Stimulated activated naive CD8-positive, alpha-beta T cell treated with anti-CD3 and anti-CD28 coated beads, Interleukin-15, Interleukin-2, amounts not matched to agents 100 ng/mL and 50 ng/mL, for 24 hours (primary cell): ENCODE measurements around the gene SHQ1.
A peak's percentile ranks its signal among the peaks of the same experiment; 100 is the strongest.
"Not testable (repeated sequence)": the region's sequence is repeated elsewhere in the genome, so short reads cannot be mapped to it uniquely, and the experiment has no call there.

Experiments used
- H3K27ac Mint-ChIP-seq: one replicate; pipeline ENCODE4 v1.8.0; 2021; ENCODE audit warnings: mild to moderate bottlenecking, mixed read lengths
- H3K27me3 Mint-ChIP-seq: one replicate; pipeline ENCODE4 v1.8.0; 2021; ENCODE audit warnings: mixed read lengths
- H3K36me3 Mint-ChIP-seq: one replicate; pipeline ENCODE4 v1.8.0; 2021; ENCODE audit warnings: low read depth, mixed read lengths
- H3K4me1 Mint-ChIP-seq: one replicate; pipeline ENCODE4 v1.8.0; 2021; ENCODE audit warnings: low read depth, mixed read lengths
- H3K4me3 Mint-ChIP-seq: one replicate; pipeline ENCODE4 v1.8.0; 2021; ENCODE audit warnings: mild to moderate bottlenecking, mixed read lengths
- H3K9me3 Mint-ChIP-seq: one replicate; pipeline ENCODE4 v1.8.0; 2021; ENCODE audit warnings: mixed read lengths

Gene SHQ1

GRCh38 chr3:72732666-72733345, 115.4 kb downstream of the SHQ1 start:
- H3K4me3 Mint-ChIP-seq = not testable (repeated sequence)

GRCh38 chr3:72728958-72729467, 119.2 kb downstream of the SHQ1 start:
- Mint-ChIP-seq H3K4me1 (peaks cover 8% of the 10 kb centered on the region), H3K27ac (no peak overlapping the region), H3K4me3 (no peak overlapping the region), H3K9me3 (peaks cover 7% of the 10 kb centered on the region), H3K36me3 (peaks cover 5% of the 10 kb centered on the region), H3K27me3 (peaks cover 3% of the 10 kb centered on the region)

More at GRCh38 chr3:72732666-72733345, 115.4 kb downstream of the SHQ1 start:
- not testable (repeated sequence) for H3K27ac Mint-ChIP-seq, H3K27me3 Mint-ChIP-seq, H3K4me1 Mint-ChIP-seq, H3K36me3 Mint-ChIP-seq
- peaks cover 11% of the 10 kb centered on the region for H3K9me3 Mint-ChIP-seq

GRCh38 chr3:72728329-72728889, 119.8 kb downstream of the SHQ1 start:
- H3K9me3 Mint-ChIP-seq = peaks cover 5% of the 10 kb centered on the region
- peaks cover 5% of the 10 kb centered on the region for H3K36me3 Mint-ChIP-seq
- no peak overlapping the region for H3K27ac Mint-ChIP-seq
- peaks cover 14% of the 10 kb centered on the region for H3K4me1 Mint-ChIP-seq
- H3K4me3 Mint-ChIP-seq = no peak overlapping the region
- H3K27me3 Mint-ChIP-seq = peaks cover 3% of the 10 kb centered on the region

- no peaks in the 10 kb centered on the region for H3K9me3 Mint-ChIP-seq
- no peak overlapping the region for H3K4me3 Mint-ChIP-seq
- no peak overlapping the region for H3K27ac Mint-ChIP-seq
- peaks cover 3% of the 10 kb centered on the region for H3K27me3 Mint-ChIP-seq
- no peaks in the 10 kb centered on the region for H3K36me3 Mint-ChIP-seq
- H3K4me1 Mint-ChIP-seq = peaks cover 21% of the 10 kb centered on the region
These were observed 120.5 kb downstream of the SHQ1 start for GRCh38 chr3:72727726-72728125.

- Mint-ChIP-seq H3K27me3 (peaks cover 3% of the 10 kb centered on the region), H3K4me3 (no peak overlapping the region), H3K4me1 (peaks cover 24% of the 10 kb centered on the region), H3K9me3 (no peaks in the 10 kb centered on the region), H3K27ac (no peak overlapping the region), H3K36me3 (no peaks in the 10 kb centered on the region)
These were observed 121.1 kb downstream of the SHQ1 start for GRCh38 chr3:72727172-72727571.

GRCh38 chr3:72725229-72725628, 123.0 kb downstream of the SHQ1 start:
- Mint-ChIP-seq H3K27me3 (peaks cover 10% of the 10 kb centered on the region), H3K36me3 (no peaks in the 10 kb centered on the region), H3K27ac (no peak overlapping the region), H3K9me3 (no peaks in the 10 kb centered on the region), H3K4me3 (no peak overlapping the region), H3K4me1 (peaks cover 24% of the 10 kb centered on the region)

- no peak overlapping the region for H3K4me3 Mint-ChIP-seq
- no peaks in the 10 kb centered on the region for H3K9me3 Mint-ChIP-seq
- H3K27me3 Mint-ChIP-seq = peaks cover 10% of the 10 kb centered on the region
- H3K36me3 Mint-ChIP-seq = no peaks in the 10 kb centered on the region
- H3K4me1 Mint-ChIP-seq = peaks cover 24% of the 10 kb centered on the region
- no peak overlapping the region for H3K27ac Mint-ChIP-seq
These were observed 124.2 kb downstream of the SHQ1 start for GRCh38 chr3:72724070-72724469.

- no peak overlapping the region for H3K4me3 Mint-ChIP-seq
- H3K4me1 Mint-ChIP-seq = peaks cover 24% of the 10 kb centered on the region
- H3K36me3 Mint-ChIP-seq = no peaks in the 10 kb centered on the region
- peak overlapping the region; percentile 88 for H3K27ac Mint-ChIP-seq
- H3K27me3 Mint-ChIP-seq = peaks cover 10% of the 10 kb centered on the region
- no peaks in the 10 kb centered on the region for H3K9me3 Mint-ChIP-seq
These were observed 125.1 kb downstream of the SHQ1 start for GRCh38 chr3:72722930-72723726.

GRCh38 chr3:72721683-72722381, 126.4 kb downstream of the SHQ1 start:
- Mint-ChIP-seq H3K27ac (no peak overlapping the region), H3K4me3 (no peak overlapping the region), H3K27me3 (peaks cover 10% of the 10 kb centered on the region), H3K4me1 (peaks cover 24% of the 10 kb centered on the region), H3K36me3 (no peaks in the 10 kb centered on the region), H3K9me3 (no peaks in the 10 kb centered on the region)

GRCh38 chr3:72720566-72720965, 127.7 kb downstream of the SHQ1 start:
- H3K4me1 Mint-ChIP-seq = peaks cover 24% of the 10 kb centered on the region
- no peaks in the 10 kb centered on the region for H3K9me3 Mint-ChIP-seq
- H3K36me3 Mint-ChIP-seq = no peaks in the 10 kb centered on the region
- peaks cover 10% of the 10 kb centered on the region for H3K27me3 Mint-ChIP-seq
- no peak overlapping the region for H3K27ac Mint-ChIP-seq
- no peak overlapping the region for H3K4me3 Mint-ChIP-seq

- Mint-ChIP-seq H3K27me3 (peaks cover 11% of the 10 kb centered on the region), H3K4me3 (no peak overlapping the region), H3K27ac (no peak overlapping the region), H3K36me3 (peaks cover 8% of the 10 kb centered on the region), H3K4me1 (peaks cover 17% of the 10 kb centered on the region), H3K9me3 (peaks cover 8% of the 10 kb centered on the region)
These were observed 129.1 kb downstream of the SHQ1 start for GRCh38 chr3:72719137-72719536.

- not testable (repeated sequence) for H3K4me1 Mint-ChIP-seq, H3K27me3 Mint-ChIP-seq, H3K27ac Mint-ChIP-seq, H3K4me3 Mint-ChIP-seq, H3K36me3 Mint-ChIP-seq, H3K9me3 Mint-ChIP-seq
These were observed 134.1 kb downstream of the SHQ1 start for GRCh38 chr3:72714135-72714534.

GRCh38 chr3:72710471-72710870, 137.8 kb downstream of the SHQ1 start:
- H3K4me3 Mint-ChIP-seq, H3K27me3 Mint-ChIP-seq: not testable (repeated sequence)

GRCh38 chr3:72708441-72708840, 139.8 kb downstream of the SHQ1 start:
- Mint-ChIP-seq H3K4me3 (no peak overlapping the region), H3K36me3 (no peaks in the 10 kb centered on the region), H3K4me1 (no peaks in the 10 kb centered on the region), H3K27ac (no peak overlapping the region), H3K27me3 (no peaks in the 10 kb centered on the region), H3K9me3 (no peaks in the 10 kb centered on the region)

More at GRCh38 chr3:72710471-72710870, 137.8 kb downstream of the SHQ1 start:
- not testable (repeated sequence) for H3K36me3 Mint-ChIP-seq, H3K9me3 Mint-ChIP-seq, H3K27ac Mint-ChIP-seq, H3K4me1 Mint-ChIP-seq

- H3K4me3 Mint-ChIP-seq = no peak overlapping the region
- H3K27me3 Mint-ChIP-seq = no peaks in the 10 kb centered on the region
- no peaks in the 10 kb centered on the region for H3K36me3 Mint-ChIP-seq
- H3K4me1 Mint-ChIP-seq = no peaks in the 10 kb centered on the region
- H3K9me3 Mint-ChIP-seq = no peaks in the 10 kb centered on the region
- H3K27ac Mint-ChIP-seq = no peak overlapping the region
These were observed 145.2 kb downstream of the SHQ1 start for GRCh38 chr3:72702997-72703396.
